H9 (cell line): ENCODE data around the gene RPL27A. TPM values are rescaled to one million over a fixed set of nuclear protein-coding genes. Genes with fewer than 3 reads are reported as not detected.

Experiments
- DNase-seq: peaks from one replicate; pipeline ENCODE4 v3.0.0-alpha.2; 2017
- H2AFZ ChIP-seq: one replicate; pipeline ENCODE4 v1.6.1; 2013; ENCODE audit warnings: mild to moderate bottlenecking, low read length, control low read depth, moderate library complexity
- H2AK5ac ChIP-seq: 2 replicates; pipeline ENCODE4 v1.6.1; 2013; ENCODE audit warnings: low read length, control low read depth, mixed read lengths; ENCODE audit not compliant: insufficient read length
- H2BK120ac ChIP-seq: one replicate; pipeline ENCODE4 v1.6.1; 2013; ENCODE audit warnings: low read depth, mild to moderate bottlenecking, low read length, control low read depth, inconsistent platforms; ENCODE audit not compliant: poor library complexity, severe bottlenecking
- H2BK12ac ChIP-seq: 2 replicates; pipeline ENCODE4 v1.6.1; 2013; ENCODE audit warnings: low read length, control low read depth, mixed read lengths, low read depth; ENCODE audit not compliant: insufficient read length
- H2BK15ac ChIP-seq: 2 replicates; pipeline ENCODE4 v1.6.1; 2013; ENCODE audit warnings: low read depth, low read length, control low read depth
- H2BK20ac ChIP-seq: one replicate; pipeline ENCODE4 v1.6.1; 2013; ENCODE audit warnings: low read depth, mild to moderate bottlenecking, low read length, control low read depth, inconsistent platforms; ENCODE audit not compliant: poor library complexity, severe bottlenecking
- H2BK5ac ChIP-seq: 2 replicates; pipeline ENCODE4 v1.6.1; 2013; ENCODE audit warnings: low read length, control low read depth, mixed read lengths; ENCODE audit not compliant: insufficient read length
- H3K14ac ChIP-seq: 2 replicates; pipeline ENCODE4 v1.6.1; 2013; ENCODE audit warnings: low read length, control low read depth; ENCODE audit not compliant: insufficient read depth
- H3K18ac ChIP-seq: 2 replicates; pipeline ENCODE4 v1.6.1; 2013; ENCODE audit warnings: low read depth, mild to moderate bottlenecking, mixed read lengths, low read length, control low read depth; ENCODE audit not compliant: insufficient read length
- H3K23ac ChIP-seq: 2 replicates; pipeline ENCODE4 v1.6.1; 2013; ENCODE audit warnings: low read length, control low read depth, mixed read lengths, low read depth; ENCODE audit not compliant: insufficient read length
- H3K23me2 ChIP-seq: 2 replicates; pipeline ENCODE4 v1.6.1; 2013; ENCODE audit warnings: low read depth, mild to moderate bottlenecking, mixed read lengths, low read length, control low read depth; ENCODE audit not compliant: insufficient read length, poor library complexity, severe bottlenecking
- H3K27ac ChIP-seq: 2 replicates; pipeline ENCODE4 v1.5.1; 2013; ENCODE audit warnings: low read length, control low read depth, mixed read lengths, low read depth; ENCODE audit not compliant: insufficient read length
- H3K27me3 ChIP-seq: 2 replicates; pipeline ENCODE4 v1.6.1; 2013; ENCODE audit warnings: low read length, control low read depth, inconsistent platforms; ENCODE audit not compliant: insufficient read depth
- H3K4ac ChIP-seq: 2 replicates; pipeline ENCODE4 v1.6.1; 2013; ENCODE audit warnings: low read depth, mild to moderate bottlenecking, control low read depth, inconsistent platforms, low read length, moderate library complexity
- H3K4me1 ChIP-seq: 2 replicates; pipeline ENCODE4 v1.6.1; 2013; ENCODE audit warnings: low read length, control low read depth, inconsistent platforms; ENCODE audit not compliant: insufficient read depth
- H3K4me2 ChIP-seq: 2 replicates; pipeline ENCODE4 v1.6.1; 2013; ENCODE audit warnings: low read length, control low read depth, mixed read lengths; ENCODE audit not compliant: insufficient read length, insufficient read depth
- H3K56ac ChIP-seq: 2 replicates; pipeline ENCODE4 v1.6.1; 2013; ENCODE audit warnings: low read depth, mild to moderate bottlenecking, mixed read lengths, low read length, control low read depth; ENCODE audit not compliant: insufficient read length
- H3K79me1 ChIP-seq: 2 replicates; pipeline ENCODE4 v1.6.1; 2013; ENCODE audit warnings: low read depth, mild to moderate bottlenecking, moderate library complexity, low read length, control low read depth, inconsistent platforms; ENCODE audit not compliant: insufficient read depth, poor library complexity, severe bottlenecking
- H3K79me2 ChIP-seq: 2 replicates; pipeline ENCODE4 v1.6.1; 2013; ENCODE audit warnings: low read length, control low read depth, inconsistent platforms; ENCODE audit not compliant: insufficient read depth
- H3K9ac ChIP-seq: 2 replicates; pipeline ENCODE4 v1.6.1; 2013; ENCODE audit warnings: low read length, control low read depth, mixed read lengths; ENCODE audit not compliant: insufficient read length; ENCODE audit errors: extremely low read depth
- H3K9me3 ChIP-seq: one replicate; pipeline ENCODE4 v1.6.1; 2013; ENCODE audit warnings: low read depth, low read length, inconsistent platforms; ENCODE audit not compliant: control insufficient read depth
- H3T11ph ChIP-seq: one replicate; pipeline ENCODE4 v1.6.1; 2013; ENCODE audit warnings: mild to moderate bottlenecking, low read length, control low read depth, inconsistent platforms
- H4K20me1 ChIP-seq: one replicate; pipeline ENCODE4 v1.6.1; 2013; ENCODE audit not compliant: control insufficient read depth, insufficient read length, insufficient read depth
- H4K5ac ChIP-seq: 2 replicates; pipeline ENCODE4 v1.6.1; 2013; ENCODE audit warnings: low read depth, mild to moderate bottlenecking, mixed read lengths, low read length, control low read depth; ENCODE audit not compliant: insufficient read length
- H4K8ac ChIP-seq: replicated peaks from 2 replicates; pipeline ENCODE4 v1.6.1; 2013; ENCODE audit warnings: low read length, control low read depth, mixed read lengths, low read depth; ENCODE audit not compliant: insufficient read length
- H4K91ac ChIP-seq: 2 replicates; pipeline ENCODE4 v1.6.1; 2013; ENCODE audit warnings: low read depth, mild to moderate bottlenecking, moderate library complexity, mixed read lengths, low read length, control low read depth; ENCODE audit not compliant: insufficient read length
- H3K27ac Mint-ChIP-seq, 3 experiments: 2 replicates in 2 of 3; 3 replicates in 1 of 3; pipeline ENCODE4 v1.8.0; 2020 to 2021; ENCODE audit warnings: mixed read lengths in 3 of 3, mild to moderate bottlenecking in 1 of 3, moderate library complexity in 1 of 3
- H3K27me3 Mint-ChIP-seq: 2 replicates; pipeline ENCODE4 v1.8.0; 2021; ENCODE audit warnings: low read depth, mild to moderate bottlenecking, moderate library complexity, mixed read lengths
- H3K36me3 Mint-ChIP-seq, 3 experiments: 2 replicates in 2 of 3; 3 replicates in 1 of 3; pipeline ENCODE4 v1.8.0; 2020 to 2021; ENCODE audit warnings: low read depth in 3 of 3, mixed read lengths in 3 of 3; ENCODE audit not compliant: insufficient read depth in 1 of 3
- H3K4me1 Mint-ChIP-seq, 2 experiments: 2 replicates each; pipeline ENCODE4 v1.8.0; 2020; ENCODE audit warnings: mixed read lengths in 2 of 2
- H3K4me3 Mint-ChIP-seq, 2 experiments: 2 replicates in 1 of 2; 3 replicates in 1 of 2; pipeline ENCODE4 v1.8.0; 2020 to 2021; ENCODE audit warnings: mild to moderate bottlenecking in 2 of 2, mixed read lengths in 2 of 2, moderate library complexity in 1 of 2
- H3K9me3 Mint-ChIP-seq, 2 experiments: 2 replicates in 1 of 2; 3 replicates in 1 of 2; pipeline ENCODE4 v1.8.0; 2020; ENCODE audit warnings: mild to moderate bottlenecking in 2 of 2, mixed read lengths in 2 of 2, moderate library complexity in 1 of 2
- CTCF ChIP-seq: fragments of 200-600 bp; sonication (generic); conservative IDR thresholded peaks from 3 replicates; pipeline ENCODE4 v1.8.0; 2021; ENCODE audit warnings: antibody characterized with exemption, mild to moderate bottlenecking
- WGBS: extraction: QIAGEN DNeasy Blood & Tissue Kit; methylation state at CpG from one replicate; pipeline ENCODE4 v1.1.7; 2013; ENCODE audit warnings: missing lambda C conversion rate, low lambda C conversion rate, mixed read lengths; ENCODE audit not compliant: insufficient read length; ENCODE audit errors: extremely low coverage; 5-methylcytosine and 5-hydroxymethylcytosine counted together
- total RNA-seq: library from RNA; stranded (reverse); gene quantifications from 2 replicates; pipeline ENCODE4 v1.2.1, GENCODE V29; 2021

RPL27A gene
- total RNA-seq, 1 experiment from 2014 or later = 1,152 TPM

DNA sequence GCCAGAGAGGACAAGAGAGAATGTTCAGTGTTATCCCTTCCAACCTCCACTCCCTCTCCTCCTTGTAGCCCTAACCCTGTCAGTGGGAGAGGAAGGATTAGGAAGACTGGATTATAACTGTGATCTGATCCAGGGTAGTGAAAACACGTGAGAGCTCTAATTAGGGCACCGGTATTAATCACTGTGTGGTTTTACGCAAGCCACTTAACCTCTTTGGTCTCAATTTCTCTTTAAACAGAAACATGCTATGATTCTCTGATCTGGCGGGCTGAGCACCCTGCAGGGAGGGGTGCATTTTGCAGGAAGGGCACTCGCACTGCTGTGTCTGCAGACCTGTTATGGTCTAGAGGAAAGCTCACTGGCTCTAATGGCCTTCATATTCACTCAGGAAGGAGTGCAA, 11.5 kb downstream of the RPL27A start:
- H3K27ac ChIP-seq = no peak overlapping the region
- H3K4me3 Mint-ChIP-seq = no peak overlapping the region

More for the DNA sequence above, 11.5 kb downstream of the RPL27A start:
- H4K91ac ChIP-seq = no peak overlapping the region
- peak overlapping the region; percentile 16 to 87 (median 75); a peak in 6 of 7 replicates for H3K27ac Mint-ChIP-seq
- H3K4me1 ChIP-seq = peaks cover 11% of the 10 kb centered on the region; the same call in 1 of the 2 replicates
- H3K4me1 Mint-ChIP-seq = peaks cover 40 to 44% of the 10 kb centered on the region in 2 experiments
- H2BK120ac ChIP-seq = no peak overlapping the region
- DNase-seq = no peak
- no peaks in the 10 kb centered on the region for H3K27me3 ChIP-seq
- H3K36me3 Mint-ChIP-seq = peaks cover 50 to 82% (median 70%) of the 10 kb centered on the region in 3 experiments
- H3K9ac ChIP-seq = no peak overlapping the region
- WGBS = no CpG with 5 or more reads among the region's 5 CpGs
- no peak overlapping the region for H3K14ac ChIP-seq
- no peak for TF ChIP-seq CTCF
- no peaks in the 10 kb centered on the region for H3K79me1 ChIP-seq
- H4K8ac ChIP-seq = no peak overlapping the region
- no peak overlapping the region for H3K56ac ChIP-seq
- H3K18ac ChIP-seq = no peak overlapping the region
- no peak overlapping the region for H3K4me2 ChIP-seq
- H3K4ac ChIP-seq = no peak overlapping the region
- H4K20me1 ChIP-seq = no peaks in the 10 kb centered on the region
- no peak overlapping the region for H2BK5ac ChIP-seq
- no peaks in the 10 kb centered on the region; a peak in 1 of 5 replicates for H3K9me3 Mint-ChIP-seq
- H3K9me3 ChIP-seq = no peaks in the 10 kb centered on the region
- no peaks in the 10 kb centered on the region for H3K23me2 ChIP-seq
- no peaks in the 10 kb centered on the region for H3K27me3 Mint-ChIP-seq
- H2BK15ac ChIP-seq = no peak overlapping the region
- no peak overlapping the region for H4K5ac ChIP-seq
- H2BK12ac ChIP-seq = no peak overlapping the region
- no peaks in the 10 kb centered on the region; the same call in 1 of the 2 replicates for H3K79me2 ChIP-seq
- H2AK5ac ChIP-seq = no peak overlapping the region
- no peak overlapping the region for H3K23ac ChIP-seq
- H3T11ph ChIP-seq = no peak overlapping the region
- H2AFZ ChIP-seq = no peak overlapping the region
- no peak overlapping the region for H2BK20ac ChIP-seq
